Neuron (in vitro differentiated cells): ENCODE results near the gene INO80.

Source experiments
- H2AFZ ChIP-seq: one replicate; pipeline ENCODE4 v1.6.1; 2013; ENCODE audit warnings: low read depth, mild to moderate bottlenecking, inconsistent platforms, low read length, moderate library complexity
- H3K27me3 ChIP-seq: one replicate; pipeline ENCODE4 v1.6.1; 2013; ENCODE audit warnings: low read length; ENCODE audit not compliant: insufficient read depth
- H3K36me3 ChIP-seq: one replicate; pipeline ENCODE4 v1.6.1; 2013; ENCODE audit warnings: low read length; ENCODE audit not compliant: insufficient read depth
- H3K4me1 ChIP-seq: one replicate; pipeline ENCODE4 v1.6.1; 2013; ENCODE audit warnings: low read length; ENCODE audit not compliant: insufficient read depth
- H3K4me3 ChIP-seq: 2 replicates; pipeline ENCODE4 v1.5.1; 2013; ENCODE audit warnings: mild to moderate bottlenecking, low read length, moderate library complexity
- H3K9me3 ChIP-seq: one replicate; pipeline ENCODE4 v1.6.1; 2013; ENCODE audit warnings: low read length

INO80 gene

DNA sequence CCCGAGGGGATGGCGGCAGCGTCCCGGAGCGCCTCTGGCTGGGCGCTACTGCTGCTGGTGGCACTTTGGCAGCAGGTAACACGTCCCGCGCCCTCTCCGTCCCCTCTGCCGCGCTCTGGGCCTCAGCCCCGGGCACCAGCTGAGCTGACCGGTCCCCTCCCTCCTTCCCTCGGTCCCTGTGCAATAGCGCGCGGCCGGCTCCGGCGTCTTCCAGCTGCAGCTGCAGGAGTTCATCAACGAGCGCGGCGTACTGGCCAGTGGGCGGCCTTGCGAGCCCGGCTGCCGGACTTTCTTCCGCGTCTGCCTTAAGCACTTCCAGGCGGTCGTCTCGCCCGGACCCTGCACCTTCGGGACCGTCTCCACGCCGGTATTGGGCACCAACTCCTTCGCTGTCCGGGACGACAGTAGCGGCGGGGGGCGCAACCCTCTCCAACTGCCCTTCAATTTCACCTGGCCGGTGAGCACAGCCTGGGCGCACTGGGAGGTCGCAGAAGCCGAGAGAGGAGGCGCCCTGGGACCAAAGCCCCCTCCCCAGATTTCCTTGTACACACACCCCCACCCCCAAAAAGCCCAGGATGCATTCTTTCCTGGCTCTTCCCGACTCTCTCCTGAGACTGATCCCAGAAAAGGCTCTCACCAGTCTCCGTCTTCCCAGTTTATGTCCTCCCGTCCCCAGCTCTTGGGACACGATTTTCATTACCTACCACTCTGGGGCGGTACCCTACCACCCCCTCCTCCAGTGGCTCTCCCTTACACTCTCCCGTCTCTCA, 186.2 kb downstream of the INO80 start:
- H3K9me3 ChIP-seq, result no peaks in the 10 kb centered on the region
- H3K4me3 ChIP-seq, result peak overlapping the region; percentile 46
- H3K27me3 ChIP-seq, result peaks cover 79% of the 10 kb centered on the region
- peaks cover 64% of the 10 kb centered on the region for H3K4me1 ChIP-seq
- H3K36me3 ChIP-seq, result no peaks in the 10 kb centered on the region
- peak overlapping the region; percentile 80 for H2AFZ ChIP-seq
